GM21717 (cell line): ENCODE data around the gene PELI3.

Experiments
- ATAC-seq: cut with Tn5 transposase; IDR thresholded peaks from one replicate; pipeline ENCODE4 v1.9.1; 2021; ENCODE audit warnings: mild to moderate bottlenecking, moderate library complexity; ENCODE audit not compliant: unreplicated experiment

The PELI3 gene

DNA sequence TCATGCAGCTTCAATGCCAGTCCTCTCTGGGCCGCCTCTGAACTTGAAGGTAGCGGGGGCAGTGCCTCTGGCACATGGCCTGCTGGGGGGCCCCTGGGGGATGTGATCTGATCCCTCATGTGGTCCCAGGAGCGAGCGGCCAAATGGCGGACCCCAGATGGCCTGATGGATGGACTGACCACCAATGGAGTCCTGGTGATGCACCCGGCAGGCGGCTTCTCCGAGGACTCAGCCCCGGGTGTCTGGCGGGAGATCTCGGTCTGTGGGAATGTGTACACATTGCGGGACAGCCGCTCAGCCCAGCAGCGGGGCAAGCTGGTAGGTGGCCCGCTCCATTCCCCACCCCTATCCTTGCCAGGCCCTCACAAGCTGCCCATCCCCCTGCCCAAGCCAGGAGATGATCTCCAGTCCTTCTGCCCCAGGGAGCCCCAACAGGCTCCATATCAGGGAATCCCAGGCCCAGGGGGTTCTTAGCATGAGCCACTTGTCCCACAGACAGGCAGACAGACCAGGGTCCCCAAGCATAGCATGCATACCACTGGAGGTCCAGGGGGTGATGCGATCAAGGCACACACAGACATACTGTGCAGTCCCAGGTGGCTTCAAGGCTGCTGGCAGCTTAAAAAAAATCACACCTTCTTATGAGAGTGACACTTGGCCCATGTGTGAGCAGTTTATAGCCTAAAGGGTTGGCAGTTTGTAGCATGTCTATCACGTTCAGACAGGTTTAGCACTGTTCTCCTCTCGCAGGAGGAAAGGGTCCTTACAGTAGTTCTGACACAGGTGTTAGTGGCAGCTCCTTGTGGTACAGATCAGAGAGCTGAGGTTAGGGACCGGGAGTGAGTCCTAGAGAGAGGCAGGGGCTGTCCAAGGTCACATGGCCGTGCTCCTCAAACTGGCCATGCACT, 7.2 kb downstream of the PELI3 start:
- no peak for ATAC-seq

DNA sequence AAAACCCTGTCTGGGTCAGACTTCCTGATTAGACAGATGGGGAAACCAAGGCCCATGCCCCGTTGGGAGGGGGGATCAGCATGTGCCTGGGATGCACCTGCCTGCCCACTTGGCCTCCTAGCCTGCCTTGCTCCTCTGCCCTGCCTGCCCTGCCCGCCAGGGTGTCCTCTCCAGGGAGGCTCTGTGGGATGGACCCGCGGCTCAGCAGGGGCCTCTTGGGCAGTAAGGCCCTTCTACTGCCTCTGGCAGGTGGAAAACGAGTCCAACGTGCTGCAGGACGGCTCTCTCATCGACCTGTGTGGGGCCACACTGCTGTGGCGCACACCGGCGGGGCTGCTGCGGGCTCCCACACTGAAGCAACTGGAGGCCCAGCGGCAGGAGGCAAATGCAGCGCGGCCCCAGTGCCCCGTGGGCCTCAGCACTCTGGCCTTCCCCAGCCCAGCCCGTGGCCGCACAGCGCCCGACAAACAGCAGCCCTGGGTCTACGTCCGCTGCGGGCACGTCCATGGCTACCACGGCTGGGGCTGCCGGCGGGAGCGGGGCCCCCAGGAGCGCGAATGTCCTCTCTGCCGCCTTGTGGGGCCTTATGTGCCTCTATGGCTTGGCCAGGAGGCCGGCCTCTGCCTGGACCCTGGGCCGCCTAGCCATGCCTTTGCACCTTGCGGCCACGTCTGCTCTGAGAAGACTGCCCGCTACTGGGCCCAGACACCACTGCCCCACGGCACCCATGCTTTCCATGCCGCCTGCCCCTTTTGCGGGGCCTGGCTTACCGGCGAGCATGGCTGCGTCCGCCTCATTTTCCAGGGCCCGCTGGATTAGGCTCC, 8.9 kb downstream of the PELI3 start:
- no peak for ATAC-seq

DNA sequence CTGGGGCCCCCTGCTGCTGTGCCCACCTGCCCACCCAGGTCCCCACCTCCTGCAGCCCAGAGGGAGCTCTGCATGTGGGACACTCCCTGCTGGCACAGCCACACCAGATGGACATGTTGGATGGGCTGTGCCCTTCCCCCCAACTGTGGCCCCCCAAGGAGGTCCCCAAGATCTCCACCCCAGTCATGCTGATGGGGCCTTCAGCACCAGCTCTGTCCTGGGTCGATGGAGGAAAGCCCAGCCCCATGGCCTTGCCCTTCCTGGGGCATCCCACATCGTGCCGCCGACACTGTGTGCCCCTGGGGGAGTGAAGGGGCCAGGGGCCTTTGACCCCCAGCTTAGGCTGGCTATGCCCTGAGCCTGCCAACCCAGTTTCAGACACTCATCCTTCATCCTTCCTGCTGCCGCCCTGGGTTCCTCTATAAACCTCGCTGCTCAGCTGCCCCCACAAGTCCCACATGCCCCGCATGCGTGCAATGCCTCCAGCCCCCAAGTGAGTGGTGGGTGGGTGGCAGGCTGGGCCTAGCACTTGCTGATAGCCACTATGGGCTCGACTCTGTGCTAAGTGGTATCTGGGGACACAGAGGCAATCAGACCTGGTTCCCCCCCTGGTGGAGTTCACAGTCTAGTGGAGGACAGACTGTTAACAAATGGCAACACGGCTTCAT, 9.6 kb downstream of the PELI3 start:
- no peak for ATAC-seq

DNA sequence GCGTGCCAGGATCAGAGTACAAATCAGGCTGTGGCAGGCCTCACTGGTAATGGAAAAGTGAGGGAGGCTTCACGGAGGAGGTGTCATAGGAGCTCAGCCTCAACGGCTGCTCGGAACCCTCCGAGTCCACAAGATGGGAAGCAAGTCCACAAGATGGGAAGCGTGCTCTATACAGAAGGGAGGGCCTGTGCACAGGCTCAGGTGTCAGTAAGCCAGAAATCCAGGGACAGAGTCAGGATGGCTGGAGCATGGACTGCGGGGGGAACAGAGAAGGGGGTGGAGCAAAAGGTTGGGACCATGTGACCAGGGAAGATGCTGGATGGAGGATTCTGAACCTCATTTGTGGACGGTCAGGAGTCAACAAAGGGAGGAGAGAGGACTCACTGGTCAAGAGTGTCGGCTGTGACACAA, 10.1 kb downstream of the PELI3 start:
- ATAC-seq: no peak

DNA sequence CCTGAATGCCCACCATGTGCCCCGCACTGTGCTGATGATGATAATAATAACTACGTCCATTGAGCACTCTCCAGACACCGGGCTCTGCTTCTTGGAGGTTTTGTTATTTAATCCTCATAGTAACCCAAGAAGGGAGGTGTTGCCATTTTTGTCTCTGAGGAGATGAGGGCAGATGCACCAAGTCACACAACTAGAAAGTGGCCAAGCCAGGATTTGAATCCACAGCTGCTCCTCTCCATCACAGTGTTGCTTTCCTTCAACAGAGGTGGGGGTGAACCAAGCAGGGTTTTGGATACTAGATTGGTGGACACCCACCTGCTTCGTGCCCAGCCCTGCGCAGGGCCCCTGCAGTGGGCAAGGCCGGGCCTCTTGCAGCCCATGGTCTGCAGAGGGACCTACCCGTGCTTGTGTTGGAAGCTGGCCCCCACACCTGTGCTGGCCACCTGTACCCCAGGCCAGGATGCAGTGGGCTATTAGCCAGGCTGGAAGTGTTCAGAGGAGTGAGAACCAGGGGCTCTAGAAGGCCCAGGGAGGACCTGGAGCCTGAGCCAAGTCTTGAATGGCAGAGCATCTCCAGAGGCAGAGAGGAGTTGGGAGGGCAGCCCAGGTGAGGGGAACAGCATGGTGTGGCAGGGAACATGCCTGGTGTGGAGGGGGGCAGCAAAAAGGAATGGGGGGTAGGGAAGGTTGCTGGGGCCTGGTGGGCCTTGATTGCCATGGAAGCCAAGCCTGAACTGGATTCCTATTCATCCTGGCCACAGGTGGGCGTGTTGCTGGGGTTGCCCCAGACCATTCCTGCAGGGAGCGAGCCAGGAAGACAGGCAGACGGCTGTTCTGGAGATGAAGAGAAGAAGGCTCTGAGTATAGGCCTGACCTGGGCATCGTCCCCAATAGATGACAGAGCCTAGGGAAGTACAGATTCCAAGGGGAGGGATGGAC, 10.8 kb downstream of the PELI3 start:
- no peak for ATAC-seq

DNA sequence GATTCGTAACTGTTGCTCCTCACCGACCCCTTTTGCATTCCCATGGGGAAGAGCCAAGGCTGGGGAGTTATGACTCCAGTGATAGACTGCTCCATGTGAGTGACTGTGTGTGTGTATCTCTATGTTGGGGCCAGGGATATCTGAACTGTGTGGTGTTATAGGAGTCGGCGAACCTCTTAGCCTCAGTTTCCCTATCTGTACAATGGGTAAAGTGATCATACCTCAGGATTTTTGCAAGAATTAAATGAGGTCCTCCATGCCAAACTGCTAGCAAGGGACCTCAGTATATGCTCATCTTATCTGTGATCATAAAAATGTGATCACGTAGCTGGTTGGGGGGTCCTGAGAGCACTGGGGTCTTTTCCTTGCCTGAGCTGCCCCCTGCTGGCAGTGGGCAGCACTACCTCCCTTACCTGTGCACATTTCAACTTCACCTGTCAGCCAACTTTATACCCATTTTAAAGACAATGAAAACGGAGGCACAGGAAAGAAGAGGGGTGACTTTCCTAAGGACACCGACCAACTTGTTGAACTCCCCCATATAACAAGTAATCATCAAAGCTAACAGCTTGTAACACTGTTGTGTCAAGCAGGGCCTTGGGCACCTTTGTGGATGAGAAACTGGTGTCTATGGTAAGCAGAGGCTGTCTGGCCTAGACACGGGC, 12.2 kb downstream of the PELI3 start:
- ATAC-seq: no peak

DNA sequence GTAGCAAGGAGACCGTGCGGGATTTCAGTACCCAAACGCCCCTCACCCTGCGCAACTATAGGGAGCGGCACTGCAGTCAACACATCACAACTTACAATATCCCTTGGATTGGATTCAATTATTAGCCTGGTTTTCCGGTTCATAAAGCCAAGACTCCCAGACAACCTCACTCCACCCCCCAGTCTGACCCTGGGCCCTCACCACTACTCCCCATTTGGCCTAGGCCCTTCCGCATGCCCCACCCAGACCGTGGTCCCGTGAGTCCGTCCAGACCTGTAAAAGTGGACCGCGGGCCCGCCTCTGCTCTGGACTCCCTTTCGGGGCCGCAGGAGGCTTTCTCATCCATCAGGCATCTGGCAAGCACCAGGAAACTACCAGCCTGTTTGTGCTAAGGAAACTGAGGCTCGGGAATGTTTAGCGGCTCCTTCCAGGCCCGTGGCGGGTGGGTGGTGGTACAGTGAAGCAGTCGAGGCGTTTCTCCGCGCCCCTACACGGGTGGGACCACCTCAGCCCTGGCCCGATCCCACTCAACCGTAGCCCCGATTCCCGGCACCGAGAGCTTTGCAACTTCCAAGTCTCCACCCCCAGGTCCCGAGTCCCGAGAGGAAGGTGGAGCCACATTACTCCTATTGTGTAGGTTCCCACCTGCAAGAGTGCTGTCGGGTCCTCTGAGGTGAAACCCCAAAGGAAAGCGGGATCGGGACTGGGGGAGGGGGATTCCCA, 12.8 kb downstream of the PELI3 start:
- no peak for ATAC-seq

DNA sequence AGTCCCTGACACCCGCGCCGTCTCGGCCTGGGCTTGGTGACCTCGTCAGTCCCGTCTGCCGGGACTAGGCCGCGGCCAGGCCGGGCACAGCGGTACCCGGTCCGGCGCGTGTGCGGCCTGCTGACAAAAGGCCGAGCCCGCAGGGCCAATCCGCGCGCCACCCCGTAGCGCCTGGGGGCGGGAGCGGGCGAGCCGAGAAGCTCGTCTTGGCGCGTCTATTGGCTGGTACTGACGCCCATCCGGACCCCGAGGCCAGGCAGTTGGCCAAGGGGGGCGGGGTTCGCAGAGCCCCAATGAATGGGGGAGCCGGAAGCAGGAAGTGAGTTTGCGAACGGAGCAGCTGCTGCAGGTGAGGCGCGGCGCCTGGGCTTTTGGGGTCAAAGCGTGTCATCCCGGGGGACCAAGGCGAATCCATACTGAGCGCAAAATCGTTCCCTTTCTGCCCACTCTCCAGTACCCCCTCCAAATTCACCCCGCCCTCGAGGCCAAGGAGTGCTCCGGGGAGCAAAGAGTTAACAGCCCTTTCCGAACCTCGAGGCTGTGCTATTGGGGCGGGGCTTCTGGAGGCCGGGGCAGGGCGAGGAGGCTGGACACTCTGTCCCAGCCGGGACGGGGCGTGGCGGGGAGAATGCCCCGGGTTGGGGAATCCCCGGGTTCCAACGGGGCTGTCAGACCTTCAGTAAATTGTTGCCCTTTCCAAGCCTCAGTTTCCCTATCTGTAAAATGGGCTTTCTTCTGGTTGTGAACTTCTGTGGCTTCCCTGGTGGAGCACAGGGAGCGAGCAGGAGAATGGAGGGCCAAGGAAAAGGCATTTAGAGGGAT, 13.6 kb downstream of the PELI3 start, which contains the start of gene DPP3:
Gene DPP3 (plus strand): TSS at position 318 of the 822 bp plus-strand sequence. CDS start 1,767 bp downstream, outside the sequence.
- peak; percentile 79 for ATAC-seq

DNA sequence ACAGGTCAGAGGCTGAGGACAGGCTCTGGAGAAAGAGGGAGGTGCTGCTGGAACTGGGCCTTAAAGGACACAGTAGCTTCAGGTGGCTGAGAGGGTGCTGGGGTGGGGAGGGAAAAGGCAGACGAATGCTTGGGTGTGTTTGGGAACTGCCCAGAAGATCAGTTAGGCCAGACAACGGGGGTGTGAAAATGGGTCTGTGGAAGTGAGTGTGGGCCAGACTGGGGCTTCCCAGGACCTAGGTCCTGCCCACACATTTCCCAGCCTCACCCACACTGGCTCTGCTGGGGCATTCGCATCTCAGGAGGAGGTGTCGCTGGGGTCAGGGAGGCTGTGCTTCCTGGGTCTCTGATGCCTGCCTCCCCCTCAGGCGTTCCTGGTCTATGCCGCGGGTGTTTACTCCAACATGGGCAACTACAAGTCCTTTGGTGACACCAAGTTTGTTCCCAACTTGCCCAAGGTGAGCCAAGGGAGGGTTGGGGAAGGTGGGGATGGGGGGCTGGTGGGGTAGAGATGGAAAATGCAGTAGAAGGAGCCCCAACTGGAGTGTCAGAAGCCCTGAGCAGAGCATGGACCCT, 18.2 kb downstream of the PELI3 start:
- no peak for ATAC-seq

DNA sequence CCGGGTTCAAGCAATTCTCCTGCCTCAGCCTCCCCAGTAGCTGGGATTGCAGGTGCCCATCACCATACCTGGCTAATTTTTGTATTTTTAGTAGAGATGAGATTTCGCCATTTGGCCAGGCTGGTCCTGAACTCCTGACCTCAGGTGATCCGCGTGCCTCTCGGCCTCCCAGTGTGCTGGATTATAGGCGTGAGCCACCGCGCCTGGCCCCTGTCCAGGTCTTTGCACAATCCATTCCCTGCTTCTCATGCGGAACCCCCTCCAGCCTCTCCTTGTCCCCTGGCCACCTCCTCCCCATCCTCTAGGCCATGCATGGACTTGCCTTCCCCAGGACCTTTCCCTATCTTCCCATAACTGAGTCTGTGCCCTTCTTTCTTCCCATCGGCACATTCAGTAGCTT, 22.3 kb downstream of the PELI3 start:
- no peak for ATAC-seq

DNA sequence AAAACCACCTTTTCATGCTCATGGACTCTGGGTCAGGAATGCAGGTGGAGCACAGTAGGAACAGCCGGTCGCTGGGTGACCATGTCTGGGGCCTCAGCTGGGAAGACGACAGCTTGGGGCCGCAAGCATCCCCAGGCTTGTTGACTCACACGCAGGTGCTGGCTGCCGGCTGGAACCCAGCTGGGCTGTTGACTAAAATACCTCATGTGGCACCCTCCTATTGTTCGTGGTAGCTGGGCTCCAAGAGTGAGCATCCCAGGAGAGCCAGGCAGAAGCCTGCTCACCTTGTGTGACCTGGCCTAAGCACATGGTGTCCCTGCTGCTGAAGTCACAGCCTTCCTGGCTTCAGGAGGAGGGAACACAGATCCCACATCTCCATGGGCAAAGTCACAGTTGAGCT, 22.9 kb downstream of the PELI3 start:
- ATAC-seq: no peak

DNA sequence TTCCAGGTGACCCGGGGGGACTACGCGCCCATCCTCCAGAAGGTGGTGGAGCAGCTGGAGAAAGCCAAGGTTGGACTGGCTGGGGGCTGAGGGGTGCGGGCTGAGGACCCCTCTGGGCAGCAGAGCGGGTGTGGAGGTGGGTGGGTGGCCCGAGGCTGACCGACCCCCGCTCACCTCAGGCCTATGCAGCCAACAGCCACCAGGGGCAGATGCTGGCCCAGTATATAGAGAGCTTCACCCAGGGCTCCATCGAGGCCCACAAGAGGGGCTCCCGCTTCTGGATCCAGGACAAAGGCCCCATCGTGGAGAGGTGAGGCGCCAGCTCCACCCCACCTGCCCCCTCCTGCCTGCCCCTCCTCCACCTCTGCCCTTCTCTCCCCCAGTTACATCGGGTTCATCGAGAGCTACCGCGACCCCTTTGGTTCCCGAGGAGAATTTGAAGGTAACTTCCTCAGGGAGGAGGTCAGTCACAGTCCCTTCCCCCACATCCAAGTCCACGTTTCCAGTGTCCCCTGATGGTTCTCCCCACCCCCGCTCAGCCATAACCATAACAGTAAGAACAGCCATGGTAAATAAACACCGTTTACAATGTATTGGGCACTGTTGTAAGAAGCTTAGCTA, 24.7 kb downstream of the PELI3 start:
- ATAC-seq: no peak

DNA sequence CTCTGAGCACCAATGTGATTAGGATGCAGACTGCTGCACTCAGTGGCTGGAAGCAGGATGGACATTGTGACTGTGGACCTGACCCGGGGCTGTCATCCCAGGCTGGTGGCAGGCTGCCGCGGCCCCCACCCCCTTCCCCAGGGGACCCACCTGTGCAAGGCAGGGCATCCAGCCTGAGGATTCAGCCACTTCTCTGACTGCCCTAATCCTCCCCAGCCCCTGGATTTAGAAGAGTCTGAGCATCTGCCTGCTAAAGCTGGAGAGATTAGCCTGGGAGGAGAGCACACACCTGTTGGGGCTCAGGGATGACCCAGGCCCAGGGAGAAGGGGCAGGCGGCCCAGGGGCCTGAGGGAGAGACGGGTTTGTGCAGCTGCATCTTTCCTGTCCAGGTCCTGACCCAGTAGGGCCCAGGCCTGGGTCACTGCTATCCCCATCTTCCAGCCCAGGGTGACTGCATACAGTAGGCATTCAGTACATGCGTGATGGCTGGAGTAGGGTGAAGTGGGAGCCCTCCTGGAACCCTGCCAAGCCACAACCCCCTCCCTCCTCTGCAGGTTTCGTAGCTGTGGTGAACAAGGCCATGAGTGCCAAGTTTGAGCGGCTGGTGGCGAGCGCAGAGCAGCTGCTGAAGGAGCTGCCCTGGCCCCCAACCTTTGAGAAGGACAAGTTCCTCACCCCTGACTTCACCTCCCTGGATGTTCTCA, 25.6 kb downstream of the PELI3 start:
- ATAC-seq: no peak

DNA sequence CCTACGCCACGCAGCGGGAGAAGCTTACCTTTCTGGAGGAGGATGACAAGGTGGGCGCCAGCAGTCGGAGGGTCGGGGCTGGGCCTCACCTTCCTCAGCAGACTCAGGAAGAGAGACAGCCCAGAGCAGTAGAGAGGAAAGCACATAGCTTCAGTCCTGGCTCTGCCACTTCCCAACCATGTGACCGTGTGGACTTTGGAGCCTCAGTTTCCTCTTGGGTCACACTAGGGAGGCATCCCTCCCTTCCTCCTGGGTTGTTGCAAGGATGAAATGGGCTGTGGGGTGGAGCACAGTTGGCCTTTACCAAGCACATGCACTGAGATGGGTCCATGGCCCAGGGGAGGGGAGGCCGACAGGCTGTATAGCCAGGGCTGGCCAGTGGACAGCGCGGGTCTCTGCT, 26.4 kb downstream of the PELI3 start:
- ATAC-seq: no peak

DNA sequence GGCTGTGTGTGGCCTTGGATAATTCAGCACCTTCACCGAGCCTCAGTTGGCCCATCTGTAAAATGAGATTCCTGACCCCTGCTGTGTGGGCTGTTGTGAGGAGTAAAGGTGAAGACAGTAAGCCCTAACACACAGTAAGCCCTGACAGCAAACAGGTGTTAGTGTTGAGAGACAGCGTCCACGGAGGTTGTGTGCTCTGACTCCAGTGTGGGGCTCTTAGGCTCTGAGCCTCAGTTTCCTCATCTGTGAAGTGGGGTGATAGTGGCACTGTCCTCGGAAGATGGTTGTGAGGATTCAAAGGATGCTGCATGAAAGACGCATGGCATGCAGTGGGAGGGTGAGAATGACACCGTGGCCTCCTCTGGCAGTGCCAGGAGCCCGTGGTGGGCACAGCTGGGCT, 27.8 kb downstream of the PELI3 start:
- ATAC-seq: no peak

DNA sequence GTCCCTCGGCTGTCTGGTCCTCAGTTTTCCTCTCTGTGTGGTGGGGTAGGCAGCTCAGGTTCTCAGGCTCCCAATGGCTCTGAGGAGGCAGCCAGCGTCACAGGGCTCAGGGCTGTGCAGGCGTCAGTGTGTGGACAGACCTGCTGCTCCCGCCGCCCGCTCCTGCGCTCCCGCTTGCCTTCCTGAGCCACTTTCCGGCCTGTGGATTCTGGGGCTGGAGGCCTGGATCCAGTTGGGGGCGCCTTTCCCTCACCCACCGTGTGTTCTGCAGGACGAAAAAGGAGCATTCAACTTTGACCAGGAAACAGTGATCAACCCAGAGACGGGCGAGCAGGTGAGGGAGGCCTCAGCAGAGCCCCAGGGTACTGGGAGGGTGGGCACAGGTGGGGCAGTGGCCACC, 28.2 kb downstream of the PELI3 start:
- no peak for ATAC-seq

DNA sequence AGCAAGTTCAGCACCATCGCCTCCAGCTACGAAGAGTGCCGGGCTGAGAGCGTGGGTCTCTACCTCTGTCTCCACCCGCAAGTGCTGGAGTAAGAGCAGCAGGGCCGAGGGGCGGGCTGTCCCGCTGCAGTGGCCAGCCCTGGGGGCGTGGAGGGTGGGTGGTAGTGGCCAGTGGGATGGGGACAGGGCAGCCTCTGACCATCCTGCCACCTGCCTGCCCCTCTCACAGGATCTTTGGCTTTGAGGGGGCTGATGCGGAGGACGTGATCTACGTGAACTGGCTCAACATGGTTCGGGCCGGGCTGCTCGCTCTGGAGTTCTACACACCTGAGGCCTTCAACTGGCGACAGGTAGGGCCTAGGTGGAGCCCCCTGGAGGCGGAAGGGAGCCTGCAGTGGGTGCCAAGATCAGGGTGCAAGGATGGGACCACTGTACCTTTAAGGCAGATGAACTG, 28.7 kb downstream of the PELI3 start:
- no peak for ATAC-seq
